Stimulated activated naive B cell treated with anti-CD40 and anti-IgM and Interleukin-4, amounts not matched to agents 10 μg/mL and 1 μg/mL and 100 μg/mL, for 72 hours (primary cell): Measurements from ENCODE around the gene EPC2.

Experiments used
- ATAC-seq, 2 donors: fragments of 150-1000 bp; cut with Tn5 transposase; replicated peaks; 2 replicates each; pipeline ENCODE4 v1.10.0; 2021; ENCODE audit warnings: moderate library complexity in 1 of 2
- DNase-seq: peaks from one replicate; pipeline ENCODE4 v3.0.0; 2021
- H3K27ac Mint-ChIP-seq: one replicate; pipeline ENCODE4 v1.8.0; 2022; ENCODE audit warnings: mild to moderate bottlenecking, mixed read lengths
- H3K27me3 Mint-ChIP-seq, 2 donors: one replicate each; pipeline ENCODE4 v1.8.0; 2022; ENCODE audit warnings: mixed read lengths in 2 of 2
- H3K36me3 Mint-ChIP-seq, 2 donors: one replicate each; pipeline ENCODE4 v1.8.0; 2022; ENCODE audit warnings: mixed read lengths in 2 of 2, mild to moderate bottlenecking in 1 of 2
- H3K4me1 Mint-ChIP-seq, 2 donors: one replicate each; pipeline ENCODE4 v1.8.0; 2022; ENCODE audit warnings: mixed read lengths in 2 of 2, mild to moderate bottlenecking in 1 of 2
- H3K4me3 Mint-ChIP-seq, 2 donors: one replicate each; pipeline ENCODE4 v1.8.0; 2022; ENCODE audit warnings: mild to moderate bottlenecking in 2 of 2, mixed read lengths in 2 of 2, moderate library complexity in 1 of 2
- H3K9me3 Mint-ChIP-seq, 2 donors: one replicate each; pipeline ENCODE4 v1.8.0; 2022; ENCODE audit warnings: mixed read lengths in 2 of 2, mild to moderate bottlenecking in 1 of 2

The EPC2 gene, protein sequence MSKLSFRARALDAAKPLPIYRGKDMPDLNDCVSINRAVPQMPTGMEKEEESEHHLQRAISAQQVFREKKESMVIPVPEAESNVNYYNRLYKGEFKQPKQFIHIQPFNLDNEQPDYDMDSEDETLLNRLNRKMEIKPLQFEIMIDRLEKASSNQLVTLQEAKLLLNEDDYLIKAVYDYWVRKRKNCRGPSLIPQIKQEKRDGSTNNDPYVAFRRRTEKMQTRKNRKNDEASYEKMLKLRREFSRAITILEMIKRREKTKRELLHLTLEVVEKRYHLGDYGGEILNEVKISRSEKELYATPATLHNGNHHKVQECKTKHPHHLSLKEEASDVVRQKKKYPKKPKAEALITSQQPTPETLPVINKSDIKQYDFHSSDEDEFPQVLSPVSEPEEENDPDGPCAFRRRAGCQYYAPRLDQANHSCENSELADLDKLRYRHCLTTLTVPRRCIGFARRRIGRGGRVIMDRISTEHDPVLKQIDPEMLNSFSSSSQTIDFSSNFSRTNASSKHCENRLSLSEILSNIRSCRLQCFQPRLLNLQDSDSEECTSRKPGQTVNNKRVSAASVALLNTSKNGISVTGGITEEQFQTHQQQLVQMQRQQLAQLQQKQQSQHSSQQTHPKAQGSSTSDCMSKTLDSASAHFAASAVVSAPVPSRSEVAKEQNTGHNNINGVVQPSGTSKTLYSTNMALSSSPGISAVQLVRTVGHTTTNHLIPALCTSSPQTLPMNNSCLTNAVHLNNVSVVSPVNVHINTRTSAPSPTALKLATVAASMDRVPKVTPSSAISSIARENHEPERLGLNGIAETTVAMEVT

DNA sequence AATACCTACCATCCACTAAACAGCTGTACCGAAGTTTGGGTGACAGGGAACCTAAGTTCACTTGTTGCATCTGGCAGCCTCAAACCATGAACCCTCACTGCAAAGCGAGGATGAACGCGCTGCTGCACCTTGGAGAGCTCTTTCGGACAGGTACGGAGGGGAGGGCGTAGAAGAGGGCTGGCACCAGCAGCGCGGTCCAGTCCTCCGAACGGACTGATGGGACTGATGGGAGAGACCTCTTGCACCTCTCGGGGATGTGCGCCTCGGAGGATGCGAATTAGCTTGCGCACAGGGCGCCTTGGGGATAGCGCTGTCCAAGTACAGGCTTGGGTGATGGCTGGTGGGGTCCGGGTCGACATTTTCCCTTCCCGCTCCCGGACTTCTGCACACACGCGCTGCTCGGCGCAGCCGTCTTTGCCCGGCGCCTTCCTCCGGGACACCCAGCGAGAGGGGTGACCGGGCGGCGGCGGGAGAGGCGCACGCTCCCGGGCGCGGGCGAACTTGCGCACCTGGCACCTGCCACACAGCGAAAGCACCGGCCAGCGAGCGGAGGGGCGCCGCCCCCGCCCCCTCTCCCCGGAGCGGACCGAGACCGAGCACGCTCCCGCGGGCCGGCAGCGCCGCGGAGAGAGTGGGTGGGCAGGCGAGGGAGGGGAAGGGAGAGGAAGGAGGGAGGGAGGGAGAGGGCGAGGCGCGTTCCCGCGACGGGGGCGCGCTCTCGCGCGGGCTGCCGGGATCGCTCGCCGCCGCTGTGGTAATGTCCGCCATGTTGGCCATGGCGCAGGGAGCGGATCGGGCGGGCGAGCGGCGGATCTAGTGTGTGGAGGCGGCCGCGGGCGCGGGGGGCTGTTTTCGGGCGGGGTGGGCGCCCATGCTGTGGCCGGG, at the start of gene EPC2:
Gene EPC2, plus strand, starts transcription at position 754 of the 885 bp plus-strand sequence. CDS start 267 bp downstream, outside the sequence.
- peak within 1 kb of the TSS; percentile 99 for H3K27ac Mint-ChIP-seq
- ATAC-seq = peak; percentile 65 to 71
- no peaks in the 10 kb centered on the region for H3K9me3 Mint-ChIP-seq
- H3K4me1 Mint-ChIP-seq = peaks cover 18 to 27% of the 10 kb centered on the region in 2 donors
- H3K36me3 Mint-ChIP-seq = peaks cover 4 to 5% of the 10 kb centered on the region in 2 donors
- DNase-seq = peak; percentile 83
- no peaks in the 10 kb centered on the region for H3K27me3 Mint-ChIP-seq
- H3K4me3 Mint-ChIP-seq = peak within 1 kb of the TSS; percentile 90 to 95

DNA sequence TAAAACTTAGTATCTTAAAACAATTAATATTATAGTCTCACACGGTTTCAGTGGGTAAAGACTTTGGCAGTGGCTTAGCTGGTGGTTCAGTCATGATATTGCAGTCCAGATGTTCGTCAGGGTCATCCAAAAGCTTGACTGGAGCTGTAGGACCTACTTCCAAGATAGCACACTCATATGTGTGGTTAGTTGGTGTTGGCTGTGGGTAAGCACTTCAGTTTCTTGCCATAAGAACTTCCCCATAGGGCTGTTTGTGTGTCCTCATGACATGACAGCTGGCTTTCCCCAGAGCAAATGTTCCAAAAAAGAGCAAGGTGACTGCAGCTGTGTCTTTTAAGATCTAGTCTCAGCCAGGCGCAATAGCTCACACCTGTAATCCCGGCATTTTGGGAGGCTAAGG, 48.5 kb upstream of the EPC2 start:
- Mint-ChIP-seq H3K27me3 (peaks cover 0 to 9% of the 10 kb centered on the region in 2 donors), H3K9me3 (peaks cover 2 to 6% of the 10 kb centered on the region in 2 donors), H3K27ac (no peak overlapping the region), H3K4me3 (no peak overlapping the region), H3K36me3 (peaks cover 0 to 3% of the 10 kb centered on the region in 2 donors), H3K4me1 (peaks cover 5% of the 10 kb centered on the region in 2 donors)
- ATAC-seq = peak; percentile 38 to 45
- DNase-seq = no peak

DNA sequence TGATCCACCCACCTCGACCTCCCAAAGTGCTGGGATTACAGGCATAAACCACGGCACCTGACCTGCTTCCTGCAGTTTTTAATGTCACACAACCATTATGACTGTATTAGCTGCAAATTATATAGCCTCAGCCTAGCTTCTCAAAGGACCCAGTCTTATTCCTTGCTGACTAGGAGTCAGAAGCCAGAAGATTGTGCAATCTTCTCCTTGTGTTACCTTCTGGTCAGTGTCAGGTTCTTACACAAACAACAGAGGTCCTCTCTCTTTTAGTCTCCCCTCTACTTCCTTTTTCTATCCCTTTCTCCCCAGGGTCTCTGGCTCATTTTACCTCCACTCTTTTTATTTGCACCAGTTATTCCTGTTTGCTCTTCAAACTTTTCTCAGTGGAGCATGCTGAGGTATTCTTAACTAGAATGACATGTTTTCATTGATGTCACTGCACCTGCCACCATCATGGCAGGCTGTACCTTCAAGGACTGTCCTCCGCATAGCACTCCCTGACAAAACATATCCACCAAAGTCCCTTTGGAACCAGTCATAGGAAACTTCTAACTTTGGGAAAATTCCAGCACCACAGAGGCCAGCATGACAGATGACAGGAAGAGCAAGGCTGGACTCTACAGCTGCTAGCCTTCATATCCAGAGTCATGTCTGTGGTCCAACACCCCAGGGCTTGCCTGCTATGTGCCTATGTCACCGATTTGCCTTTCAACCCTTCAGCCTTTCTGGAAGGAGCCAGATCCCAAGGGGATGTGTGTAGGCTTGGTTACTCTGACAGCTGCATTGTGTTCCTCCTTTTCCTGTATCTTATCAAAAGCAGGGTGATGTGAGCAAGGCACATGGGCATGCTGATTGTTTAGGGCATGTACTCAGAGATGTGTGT, 45.2 kb upstream of the EPC2 start:
- H3K4me3 Mint-ChIP-seq = no peak overlapping the region
- peaks cover 0 to 3% of the 10 kb centered on the region in 2 donors for H3K36me3 Mint-ChIP-seq
- H3K9me3 Mint-ChIP-seq = peaks cover 6% of the 10 kb centered on the region in 2 donors
- no peak for DNase-seq
- H3K27me3 Mint-ChIP-seq = peaks cover 0 to 9% of the 10 kb centered on the region in 2 donors
- ATAC-seq = no peak
- H3K27ac Mint-ChIP-seq = no peak overlapping the region
- H3K4me1 Mint-ChIP-seq = peaks cover 5% of the 10 kb centered on the region in 2 donors

DNA sequence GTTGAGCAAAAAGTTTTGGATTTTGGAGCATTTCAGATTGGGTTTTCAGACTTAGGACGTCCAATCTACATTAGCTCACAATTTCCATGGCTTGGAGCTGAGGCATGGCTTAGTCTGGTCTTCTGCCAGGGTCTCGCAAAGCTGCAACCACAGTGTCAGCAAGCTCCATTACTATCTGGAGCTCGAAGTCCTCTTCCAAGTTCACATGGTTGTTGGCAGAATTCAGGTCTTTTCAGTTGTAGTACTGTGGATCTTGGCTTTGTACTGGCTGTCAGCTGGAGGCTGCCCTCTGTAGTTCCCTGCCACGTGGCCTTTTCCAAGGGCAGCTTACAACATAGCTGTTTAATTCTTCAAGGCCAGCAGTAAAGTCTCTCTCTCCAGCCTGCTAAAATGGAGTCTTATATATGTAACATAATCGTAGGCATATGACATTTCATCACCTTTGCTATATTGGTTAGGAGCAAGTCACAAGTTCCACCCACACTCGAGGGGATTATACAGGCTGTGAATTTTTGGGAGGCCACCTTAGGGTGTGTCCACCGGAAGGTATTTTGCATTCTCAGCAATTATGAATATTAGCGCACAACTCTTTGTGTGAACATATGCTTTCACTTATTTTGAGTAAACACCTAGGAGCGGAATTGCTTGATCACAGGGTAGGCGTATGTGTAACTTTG, 41.5 kb upstream of the EPC2 start:
- Mint-ChIP-seq H3K27ac (no peak overlapping the region), H3K27me3 (peaks cover 0 to 9% of the 10 kb centered on the region in 2 donors), H3K36me3 (peaks cover 0 to 3% of the 10 kb centered on the region in 2 donors), H3K9me3 (peaks cover 6 to 8% of the 10 kb centered on the region in 2 donors), H3K4me3 (no peak overlapping the region), H3K4me1 (peaks cover 5% of the 10 kb centered on the region in 2 donors)
- ATAC-seq (peak in 1 of 2 donors; percentile 22), DNase-seq (no peak)

DNA sequence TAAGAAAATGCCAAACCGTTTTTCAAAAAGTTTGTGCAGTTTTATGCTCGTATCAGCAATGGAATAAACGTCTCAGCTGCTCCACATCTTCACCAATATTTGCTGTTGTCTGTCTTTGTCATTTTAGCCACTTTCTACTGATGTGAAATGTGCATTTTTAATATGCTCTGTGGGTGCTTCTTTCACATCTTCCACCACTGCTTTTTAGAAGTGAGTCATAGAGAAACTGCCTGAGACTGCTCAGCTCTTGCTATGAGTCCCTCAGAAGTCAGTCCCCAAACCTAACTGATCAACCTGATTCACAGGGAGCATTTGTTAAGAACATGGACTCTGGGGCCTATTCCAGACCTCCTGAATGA, 41.0 kb upstream of the EPC2 start:
- Mint-ChIP-seq H3K4me1 (peaks cover 0 to 5% of the 10 kb centered on the region in 2 donors), H3K4me3 (no peak overlapping the region), H3K9me3 (peaks cover 6 to 8% of the 10 kb centered on the region in 2 donors), H3K36me3 (peaks cover 0 to 3% of the 10 kb centered on the region in 2 donors), H3K27me3 (peaks cover 0 to 5% of the 10 kb centered on the region in 2 donors), H3K27ac (no peak overlapping the region)
- ATAC-seq (peak; percentile 95 to 97), DNase-seq (no peak)

DNA sequence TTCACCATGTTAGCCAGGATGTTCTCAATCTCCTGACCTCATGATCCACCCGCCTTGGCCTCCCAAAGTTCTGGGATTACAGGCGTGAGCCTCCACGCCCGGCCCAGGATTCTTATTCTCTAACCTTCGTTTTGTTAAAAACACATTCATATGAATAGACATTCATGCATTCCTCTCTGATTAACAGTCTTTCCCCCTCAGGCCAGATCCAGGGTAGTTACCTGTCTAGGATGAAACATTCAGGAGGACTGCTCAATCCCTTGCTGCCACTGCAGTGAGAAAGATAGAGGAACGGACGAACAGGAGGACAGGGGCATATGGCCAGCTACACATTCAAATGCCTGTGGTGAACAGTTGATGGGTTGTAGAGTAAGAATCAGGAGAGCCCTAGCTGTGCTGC, 39.6 kb upstream of the EPC2 start:
- Mint-ChIP-seq H3K9me3 (peaks cover 6 to 8% of the 10 kb centered on the region in 2 donors), H3K4me3 (no peak overlapping the region), H3K27ac (no peak overlapping the region), H3K36me3 (peaks cover 0 to 3% of the 10 kb centered on the region in 2 donors), H3K27me3 (peaks cover 0 to 5% of the 10 kb centered on the region in 2 donors), H3K4me1 (no peaks in the 10 kb centered on the region)
- ATAC-seq (no peak), DNase-seq (no peak)

DNA sequence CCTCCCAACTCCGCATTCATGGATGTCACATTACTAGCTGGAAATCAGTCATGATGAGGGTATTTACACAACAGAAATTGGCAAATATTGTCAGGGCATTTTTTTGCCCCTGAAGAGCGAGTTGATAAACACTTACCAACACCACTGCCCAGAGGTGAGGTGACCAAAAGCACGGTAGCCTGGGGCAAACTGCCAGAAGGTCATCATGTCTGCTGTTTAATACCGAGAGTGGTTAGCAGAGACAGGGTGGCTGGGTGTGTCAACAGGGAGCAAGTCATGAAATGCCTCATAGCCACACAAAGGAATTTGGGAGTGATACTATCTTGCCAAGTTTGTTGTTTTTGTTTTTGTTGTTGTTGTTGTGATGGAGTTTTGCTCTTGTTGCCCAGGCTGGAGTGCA, 37.0 kb upstream of the EPC2 start:
- DNase-seq (no peak), ATAC-seq (no peak)
- Mint-ChIP-seq H3K27ac (no peak overlapping the region), H3K27me3 (no peaks in the 10 kb centered on the region), H3K36me3 (no peaks in the 10 kb centered on the region), H3K9me3 (peaks cover 0 to 6% of the 10 kb centered on the region in 2 donors), H3K4me1 (no peaks in the 10 kb centered on the region), H3K4me3 (no peak overlapping the region)

DNA sequence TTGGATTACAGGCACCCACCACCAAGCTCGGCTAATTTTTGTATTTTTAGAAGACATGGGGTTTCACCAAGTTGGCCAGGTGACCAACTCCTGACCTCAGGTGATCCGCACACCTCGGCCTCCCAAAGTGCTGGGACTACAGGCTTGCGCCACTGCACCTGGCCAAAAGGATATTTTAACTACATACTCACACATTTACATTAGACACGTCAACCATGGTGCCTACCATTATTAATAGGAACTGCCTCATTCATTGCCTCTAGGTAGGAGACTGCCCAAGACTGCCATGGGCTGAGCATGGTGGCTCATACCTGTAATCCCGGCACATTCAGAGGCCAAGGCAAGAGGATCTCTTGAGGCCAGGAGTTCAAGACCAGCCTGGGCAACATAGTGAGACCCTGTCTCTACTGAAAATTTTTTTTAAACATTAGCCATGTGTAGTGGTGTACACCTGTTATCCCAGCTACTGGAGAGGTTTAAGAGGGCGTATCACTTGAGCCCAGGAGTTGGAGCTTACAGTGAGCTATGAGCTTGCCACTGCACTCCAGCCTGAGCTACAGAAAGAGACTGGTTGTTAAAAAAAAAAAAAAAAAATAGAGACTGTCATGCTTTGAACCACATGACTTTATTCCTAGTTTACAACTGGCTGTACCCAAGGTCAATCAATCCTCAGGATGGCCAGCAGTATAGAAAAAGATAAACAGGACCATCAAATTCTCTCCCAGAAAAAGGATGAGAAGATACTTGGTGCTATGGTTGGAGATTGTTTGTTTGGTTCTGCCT, 31.1 kb upstream of the EPC2 start:
- no peaks in the 10 kb centered on the region for H3K9me3 Mint-ChIP-seq
- ATAC-seq (no peak), DNase-seq (no peak)
- no peaks in the 10 kb centered on the region for H3K27me3 Mint-ChIP-seq
- H3K4me1 Mint-ChIP-seq = peaks cover 7 to 20% of the 10 kb centered on the region in 2 donors
- no peak overlapping the region for H3K4me3 Mint-ChIP-seq
- H3K36me3 Mint-ChIP-seq = no peaks in the 10 kb centered on the region
- no peak overlapping the region for H3K27ac Mint-ChIP-seq

DNA sequence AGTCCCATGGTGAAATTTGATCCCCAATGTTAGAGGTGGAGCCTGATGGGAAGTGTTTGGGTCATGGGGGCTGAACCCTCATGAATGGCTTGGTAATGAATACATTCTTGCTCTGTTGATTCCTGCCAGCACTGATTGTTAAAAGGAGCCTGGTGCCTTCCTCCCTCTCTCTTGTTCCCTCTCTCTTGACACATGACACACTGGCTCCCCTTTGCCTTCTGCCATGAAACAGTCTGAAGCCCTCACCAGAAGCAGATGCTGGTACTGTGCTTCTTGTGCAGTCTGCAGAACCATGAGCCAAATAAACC, 30.6 kb upstream of the EPC2 start:
- no peak for DNase-seq
- peaks cover 0 to 1% of the 10 kb centered on the region in 2 donors for H3K9me3 Mint-ChIP-seq

DNA sequence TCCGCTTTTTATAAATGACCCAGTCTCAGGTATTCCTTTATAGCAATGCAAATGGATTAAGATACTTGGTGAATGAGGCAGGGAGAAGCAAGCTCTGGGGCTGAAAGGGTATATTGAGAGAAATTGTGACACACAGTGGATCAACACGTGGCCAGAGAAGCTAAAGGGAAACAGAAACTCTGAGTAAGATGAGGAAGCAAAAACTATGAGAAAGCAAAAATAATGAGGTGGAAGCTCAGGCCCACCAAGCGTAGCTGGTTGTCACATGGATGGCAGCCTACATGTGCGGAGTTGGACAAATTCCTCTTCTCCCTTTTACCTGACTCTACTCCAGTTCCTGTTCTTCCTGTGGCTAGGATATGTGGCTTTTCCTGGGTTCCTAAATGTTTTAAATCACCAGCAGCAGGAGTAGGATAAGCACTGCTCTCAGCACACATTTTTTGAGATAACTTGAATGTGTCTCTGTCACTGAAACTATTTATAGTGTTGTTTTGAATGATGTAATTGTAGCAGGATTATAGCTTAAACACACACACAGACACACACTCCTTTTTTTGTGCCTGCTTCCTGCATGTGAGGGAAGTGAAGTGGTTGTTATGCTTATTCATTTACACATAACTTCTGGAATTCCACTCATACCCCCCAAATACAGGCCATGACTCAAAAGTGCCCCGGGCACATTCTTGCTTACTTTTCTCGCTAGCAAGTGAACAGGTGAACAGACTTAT, 30.1 kb upstream of the EPC2 start:
- Mint-ChIP-seq H3K4me3 (peak overlapping the region in 1 of 2 donors; percentile 11), H3K27ac (peak overlapping the region; percentile 81), H3K9me3 (peaks cover 0 to 4% of the 10 kb centered on the region in 2 donors), H3K4me1 (peaks cover 10 to 29% of the 10 kb centered on the region in 2 donors), H3K36me3 (no peaks in the 10 kb centered on the region), H3K27me3 (no peaks in the 10 kb centered on the region)
- peak; percentile 10 for DNase-seq
- ATAC-seq = peak; percentile 92 to 94

More for the DNA sequence above, 30.6 kb upstream of the EPC2 start:
- peak; percentile 16 to 35 for ATAC-seq
- Mint-ChIP-seq H3K27me3 (no peaks in the 10 kb centered on the region), H3K36me3 (no peaks in the 10 kb centered on the region), H3K4me3 (no peak overlapping the region), H3K27ac (peak overlapping the region; percentile 81), H3K4me1 (peaks cover 7 to 24% of the 10 kb centered on the region in 2 donors)

DNA sequence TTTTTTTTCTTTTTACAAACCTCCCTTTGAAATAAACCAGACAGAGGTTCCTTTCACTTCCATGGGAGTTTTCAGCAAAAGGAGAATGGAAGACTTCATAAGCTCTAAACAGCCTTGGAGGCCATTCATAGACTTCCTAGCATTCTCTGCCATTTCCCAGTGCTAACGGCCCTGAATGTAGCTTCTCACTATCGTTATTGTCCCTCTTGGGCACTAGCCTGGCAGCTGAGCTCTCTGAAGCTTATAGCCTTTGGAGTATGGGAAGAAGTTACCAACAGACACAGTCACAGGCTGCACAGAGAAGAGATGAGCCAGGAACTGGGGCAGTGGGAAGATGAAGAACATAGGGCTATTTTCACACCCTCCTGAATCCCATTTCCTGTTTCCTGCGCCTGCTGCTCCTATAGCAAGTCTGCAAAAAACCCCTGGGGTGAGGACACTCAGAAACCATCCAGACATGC, 29.1 kb upstream of the EPC2 start:
- Mint-ChIP-seq H3K4me3 (no peak overlapping the region), H3K9me3 (peaks cover 0 to 7% of the 10 kb centered on the region in 2 donors), H3K27me3 (no peaks in the 10 kb centered on the region), H3K27ac (peak overlapping the region; percentile 20), H3K4me1 (peaks cover 15 to 37% of the 10 kb centered on the region in 2 donors), H3K36me3 (no peaks in the 10 kb centered on the region)
- ATAC-seq (no peak), DNase-seq (no peak)

DNA sequence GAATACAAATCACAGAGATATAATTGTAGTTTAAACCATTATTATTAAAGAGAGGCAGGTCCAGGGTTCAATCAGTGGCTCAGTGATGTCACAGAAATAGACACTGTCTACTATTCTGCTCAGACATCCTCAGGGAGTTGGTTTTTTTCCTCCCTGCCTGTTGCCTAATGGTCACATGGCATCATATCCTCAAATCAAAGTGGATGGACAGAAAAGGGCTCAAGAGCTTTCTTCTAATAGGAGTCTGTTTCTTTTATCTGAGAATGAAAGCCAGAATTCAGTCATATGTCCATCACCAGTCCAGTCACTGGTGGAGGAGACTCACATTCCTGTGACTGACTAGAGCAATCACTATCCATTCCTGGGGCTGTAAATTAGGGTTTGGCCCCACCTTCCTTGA, 27.9 kb upstream of the EPC2 start:
- no peak for ATAC-seq
- no peak for DNase-seq
- peaks cover 15 to 37% of the 10 kb centered on the region in 2 donors for H3K4me1 Mint-ChIP-seq
- peaks cover 0 to 7% of the 10 kb centered on the region in 2 donors for H3K9me3 Mint-ChIP-seq
- H3K27me3 Mint-ChIP-seq = no peaks in the 10 kb centered on the region
- H3K4me3 Mint-ChIP-seq = no peak overlapping the region
- H3K27ac Mint-ChIP-seq = no peak overlapping the region
- H3K36me3 Mint-ChIP-seq = no peaks in the 10 kb centered on the region
